Activated CD8-positive, alpha-beta T cell treated with anti-CD3 and anti-CD28 coated beads, Interleukin-2, amount 10 ng/mL, durations not matched to agents 7 days and 5 days (primary cell): ENCODE measurements around the gene GSAP. TPM values are rescaled to one million over a fixed set of nuclear protein-coding genes. Genes with fewer than 3 reads are reported as not detected.
A peak's percentile ranks its signal among the peaks of the same experiment; 100 is the strongest.
"Not testable (repeated sequence)": the region's sequence is repeated elsewhere in the genome, so short reads cannot be mapped to it uniquely, and the experiment has no call there.

Experiments
- ATAC-seq: fragments of 150-1000 bp; cut with Tn5 transposase; one replicate; pipeline ENCODE4 v1.10.0; 2021; ENCODE audit warnings: moderate library complexity
- CTCF ChIA-PET: fragments of 350-600 bp; sonication (Branson Sonifier 250); formaldehyde crosslinking; loops from one replicate; lab custom pipeline; 2021; ENCODE audit warnings: antibody characterized with exemption; lab: Charles Lee
- POLR2A ChIA-PET: fragments of 350-600 bp; sonication (Branson Sonifier 250); formaldehyde crosslinking; loops from one replicate; lab custom pipeline; 2021; ENCODE audit warnings: antibody characterized with exemption; lab: Charles Lee
- DNase-seq: peaks from one replicate; pipeline ENCODE4 v3.0.0-alpha.2; 2020
- H3K27ac Mint-ChIP-seq: one replicate; pipeline ENCODE4 v1.8.0; 2021; ENCODE audit warnings: mild to moderate bottlenecking, mixed read lengths
- H3K27me3 Mint-ChIP-seq: one replicate; pipeline ENCODE4 v1.8.0; 2021; ENCODE audit warnings: low read depth, mixed read lengths
- H3K36me3 Mint-ChIP-seq: one replicate; pipeline ENCODE4 v1.8.0; 2021; ENCODE audit warnings: low read depth, mixed read lengths
- H3K4me1 Mint-ChIP-seq: one replicate; pipeline ENCODE4 v1.8.0; 2021; ENCODE audit warnings: low read depth, mixed read lengths
- H3K4me3 Mint-ChIP-seq: one replicate; pipeline ENCODE4 v1.8.0; 2021; ENCODE audit warnings: mild to moderate bottlenecking, mixed read lengths
- H3K9me3 Mint-ChIP-seq: one replicate; pipeline ENCODE4 v1.8.0; 2022; ENCODE audit warnings: mixed read lengths; ENCODE audit not compliant: insufficient read depth
- total RNA-seq, 2 experiments: library from RNA; stranded (reverse); gene quantifications; one replicate each; pipeline ENCODE4 v1.2.3, GENCODE V29; 2021

Gene GSAP
- total RNA-seq, 2 experiments from 2014 or later: 2.2 to 3.9 TPM

DNA sequence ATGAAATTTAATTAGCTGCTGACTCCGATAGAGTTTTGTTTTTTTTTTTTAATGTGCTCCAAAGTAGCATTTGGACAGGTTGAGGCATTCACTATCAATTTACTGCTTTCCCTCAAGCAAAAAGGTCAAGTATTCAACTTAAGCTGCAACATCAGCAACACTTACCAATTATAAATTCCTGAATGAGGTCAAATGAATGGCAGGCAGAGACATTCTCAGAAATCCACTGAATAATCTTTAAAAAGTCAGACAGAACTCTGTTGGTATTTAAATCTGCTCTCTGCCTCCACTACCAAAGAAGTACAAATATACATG, 62.8 kb downstream of the GSAP start:
- Mint-ChIP-seq H3K9me3 (no peaks in the 10 kb centered on the region), H3K27ac (peak overlapping the region; percentile 59), H3K27me3 (peaks cover 5% of the 10 kb centered on the region), H3K4me3 (no peak overlapping the region), H3K4me1 (peaks cover 70% of the 10 kb centered on the region), H3K36me3 (peaks cover 2% of the 10 kb centered on the region)
- DNase-seq (no peak), ATAC-seq (no peak)
- ChIA-PET POLR2A (no interaction called here), CTCF (interaction anchor here (0.7 to 2.9 kb wide), 2 partner anchors 21 to 51 kb away, joined by 4 to 15 read pairs; no protein-coding TSS in a partner anchor)

GRCh38 chr7:77352665-77353406, 63.3 kb downstream of the GSAP start:
- H3K9me3 Mint-ChIP-seq: no peaks in the 10 kb centered on the region
- no peak overlapping the region for H3K4me3 Mint-ChIP-seq
- ChIA-PET POLR2A (no interaction called here), CTCF (interaction anchor here (0.7 to 2.9 kb wide), 2 partner anchors 21 to 52 kb away, joined by 4 to 15 read pairs; no protein-coding TSS in a partner anchor)
- peaks cover 72% of the 10 kb centered on the region for H3K4me1 Mint-ChIP-seq
- DNase-seq (no peak), ATAC-seq (no peak)
- peaks cover 2% of the 10 kb centered on the region for H3K36me3 Mint-ChIP-seq
- H3K27me3 Mint-ChIP-seq: peaks cover 5% of the 10 kb centered on the region
- H3K27ac Mint-ChIP-seq: peak overlapping the region; percentile 81

GRCh38 chr7:77351539-77352004, 64.6 kb downstream of the GSAP start:
- H3K4me3 Mint-ChIP-seq: peak overlapping the region; percentile 71
- no peaks in the 10 kb centered on the region for H3K9me3 Mint-ChIP-seq
- H3K27ac Mint-ChIP-seq: peak overlapping the region; percentile 96
- H3K4me1 Mint-ChIP-seq: peaks cover 72% of the 10 kb centered on the region
- H3K27me3 Mint-ChIP-seq: peaks cover 5% of the 10 kb centered on the region
- ChIA-PET CTCF (interaction anchor here (0.9 to 1.8 kb wide), 3 partner anchors 19 to 104 kb away, joined by 3 to 6 read pairs (median 5); no protein-coding TSS in a partner anchor), POLR2A (interaction anchor here (0.9 to 1.1 kb wide), 2 partner anchors 64 to 76 kb away, joined by 3 read pairs; no protein-coding TSS in a partner anchor)
- peaks cover 2% of the 10 kb centered on the region for H3K36me3 Mint-ChIP-seq
- ATAC-seq (peak; percentile 91), DNase-seq (peak; percentile 83)

DNA sequence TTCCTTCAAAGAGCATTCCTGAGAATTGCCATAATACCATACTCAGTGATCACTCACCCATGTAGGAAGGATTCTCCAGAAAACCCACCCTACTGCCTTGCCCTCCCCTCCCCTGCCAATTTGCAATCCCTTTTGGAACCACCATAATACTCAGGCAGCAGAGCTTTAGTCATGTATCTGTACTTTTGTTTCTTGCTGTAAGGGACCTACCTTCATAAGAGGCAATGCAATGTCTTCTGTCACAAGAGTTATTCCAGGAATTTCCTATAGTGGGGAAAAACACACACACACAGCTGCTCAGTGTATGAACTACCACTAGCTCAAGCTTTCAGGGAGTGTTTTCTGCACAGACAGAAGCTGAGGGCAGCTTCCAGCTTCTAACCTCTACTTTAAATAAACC, 67.0 kb downstream of the GSAP start:
- no peak overlapping the region for H3K27ac Mint-ChIP-seq
- peaks cover 53% of the 10 kb centered on the region for H3K4me1 Mint-ChIP-seq
- ChIA-PET POLR2A (no interaction called here), CTCF (interaction anchor here (0.8 to 2.2 kb wide), 5 partner anchors 9 to 303 kb away, joined by 3 to 14 read pairs (median 5); no protein-coding TSS in a partner anchor)
- H3K9me3 Mint-ChIP-seq: no peaks in the 10 kb centered on the region
- DNase-seq (no peak), ATAC-seq (no peak)
- H3K36me3 Mint-ChIP-seq: peaks cover 2% of the 10 kb centered on the region
- H3K4me3 Mint-ChIP-seq: no peak overlapping the region
- H3K27me3 Mint-ChIP-seq: no peaks in the 10 kb centered on the region

DNA sequence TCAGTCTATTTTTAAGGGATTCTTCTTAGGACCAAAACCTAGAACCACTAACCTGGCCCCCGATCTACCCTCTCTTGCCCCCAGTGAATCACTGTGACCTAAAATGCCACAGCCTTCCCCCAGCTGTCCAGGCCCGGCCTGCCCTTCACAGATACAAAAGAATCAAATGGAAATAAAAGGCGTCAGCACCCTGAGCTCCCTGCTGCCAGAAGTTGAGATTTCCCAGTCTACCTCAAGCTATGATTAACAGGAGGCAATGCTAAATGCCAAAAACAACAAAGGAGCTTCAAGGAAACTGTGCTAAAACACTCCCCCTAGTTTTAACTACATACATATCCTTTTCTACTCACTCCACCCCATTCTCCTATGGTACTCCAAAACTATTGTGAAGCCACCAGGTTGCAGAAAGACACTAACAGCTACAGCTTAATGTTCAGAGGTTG, 67.8 kb downstream of the GSAP start:
- Mint-ChIP-seq H3K9me3 (no peaks in the 10 kb centered on the region), H3K27ac (no peak overlapping the region), H3K27me3 (no peaks in the 10 kb centered on the region), H3K36me3 (peaks cover 2% of the 10 kb centered on the region), H3K4me3 (no peak overlapping the region), H3K4me1 (peaks cover 46% of the 10 kb centered on the region)
- DNase-seq: no peak
- ChIA-PET CTCF (interaction anchor here (1.1 to 2.2 kb wide), 4 partner anchors 8 to 303 kb away, joined by 3 to 14 read pairs (median 6); no protein-coding TSS in a partner anchor), POLR2A (no interaction called here)
- no peak for ATAC-seq

GRCh38 chr7:77346441-77346840, 69.7 kb downstream of the GSAP start:
- CTCF ChIA-PET: no interaction called here
- POLR2A ChIA-PET: no interaction called here
- H3K4me3 Mint-ChIP-seq: no peak overlapping the region

GRCh38 chr7:77345426-77345825, 70.7 kb downstream of the GSAP start:
- H3K27me3 Mint-ChIP-seq, H3K4me3 Mint-ChIP-seq, H3K9me3 Mint-ChIP-seq, CTCF ChIA-PET, POLR2A ChIA-PET, ATAC-seq, H3K27ac Mint-ChIP-seq, DNase-seq, H3K36me3 Mint-ChIP-seq: not testable (repeated sequence)
- H3K4me1 Mint-ChIP-seq: peaks cover 17% of the 10 kb centered on the region

More at GRCh38 chr7:77346441-77346840, 69.7 kb downstream of the GSAP start:
- H3K27me3 Mint-ChIP-seq: no peaks in the 10 kb centered on the region
- no peak for DNase-seq
- H3K9me3 Mint-ChIP-seq: no peaks in the 10 kb centered on the region
- H3K36me3 Mint-ChIP-seq: peaks cover 2% of the 10 kb centered on the region
- peaks cover 26% of the 10 kb centered on the region for H3K4me1 Mint-ChIP-seq
- H3K27ac Mint-ChIP-seq: no peak overlapping the region
- ATAC-seq: no peak

DNA sequence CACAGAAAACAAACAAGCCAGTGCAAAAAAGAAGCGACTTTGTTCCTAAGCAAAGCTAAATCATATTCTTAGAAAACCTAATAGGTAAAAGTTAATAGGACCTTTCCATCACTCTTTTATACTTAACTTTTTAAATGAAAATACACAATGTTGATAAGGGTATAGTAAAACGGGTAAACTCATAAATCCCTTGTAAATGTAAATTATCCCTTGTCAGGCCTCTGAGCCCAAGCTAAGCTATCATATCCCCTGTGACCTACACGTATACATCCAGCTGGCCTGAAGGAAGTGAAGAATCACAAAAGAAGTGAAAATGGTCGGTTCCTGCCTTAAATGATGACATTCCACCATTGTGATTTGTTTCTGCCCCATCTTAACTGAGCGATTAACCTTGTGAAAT, 76.4 kb downstream of the GSAP start:
- DNase-seq (no peak), ATAC-seq (no peak)
- Mint-ChIP-seq H3K9me3 (no peaks in the 10 kb centered on the region), H3K27me3 (peaks cover 2% of the 10 kb centered on the region), H3K27ac (no peak overlapping the region), H3K4me3 (no peak overlapping the region), H3K36me3 (no peaks in the 10 kb centered on the region), H3K4me1 (peaks cover 12% of the 10 kb centered on the region)
- ChIA-PET POLR2A (no interaction called here), CTCF (interaction anchor here (1.0 to 1.2 kb wide), 3 partner anchors 9 to 94 kb away, joined by 3 to 4 read pairs (median 3); no protein-coding TSS in a partner anchor)

DNA sequence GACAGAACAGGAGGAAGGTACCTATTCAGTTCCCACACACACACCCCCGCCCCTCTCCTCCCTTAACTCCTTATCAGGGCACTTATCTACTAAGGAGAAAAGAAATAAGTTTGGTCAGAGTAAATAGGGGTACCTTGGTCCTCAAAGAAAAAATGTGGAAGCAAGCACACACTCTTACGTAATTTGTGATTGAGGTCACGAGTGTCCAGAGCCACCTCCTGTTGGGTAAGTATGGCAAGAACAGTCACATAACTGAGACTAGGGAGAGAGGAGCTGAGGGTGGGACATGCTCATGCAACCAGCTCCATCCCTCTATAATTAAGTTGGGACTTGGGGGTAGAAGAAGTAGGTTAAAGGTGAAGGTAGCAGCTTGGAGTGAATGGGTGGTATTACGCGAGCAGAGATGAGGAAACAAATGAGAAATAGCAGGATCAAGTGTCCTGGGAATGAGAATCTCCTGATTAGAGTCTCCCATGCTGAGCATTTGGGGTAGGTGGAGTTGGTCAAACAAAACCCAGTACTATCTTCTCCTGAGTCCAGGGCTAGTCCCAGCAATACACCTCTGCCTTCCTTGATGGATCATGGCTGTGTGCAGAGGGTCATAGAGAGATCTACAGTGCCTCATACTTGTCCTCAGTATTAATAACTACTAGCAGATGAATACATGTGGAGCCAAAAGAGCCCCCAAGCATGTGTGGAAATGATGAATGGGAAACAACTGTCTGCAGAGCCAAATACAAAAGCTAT, 77.1 kb downstream of the GSAP start:
- DNase-seq (no peak), ATAC-seq (no peak)
- CTCF ChIA-PET: interaction anchor here (1.1 to 1.2 kb wide), 2 partner anchors 12 to 93 kb away, joined by 3 to 4 read pairs; no protein-coding TSS in a partner anchor

DNA sequence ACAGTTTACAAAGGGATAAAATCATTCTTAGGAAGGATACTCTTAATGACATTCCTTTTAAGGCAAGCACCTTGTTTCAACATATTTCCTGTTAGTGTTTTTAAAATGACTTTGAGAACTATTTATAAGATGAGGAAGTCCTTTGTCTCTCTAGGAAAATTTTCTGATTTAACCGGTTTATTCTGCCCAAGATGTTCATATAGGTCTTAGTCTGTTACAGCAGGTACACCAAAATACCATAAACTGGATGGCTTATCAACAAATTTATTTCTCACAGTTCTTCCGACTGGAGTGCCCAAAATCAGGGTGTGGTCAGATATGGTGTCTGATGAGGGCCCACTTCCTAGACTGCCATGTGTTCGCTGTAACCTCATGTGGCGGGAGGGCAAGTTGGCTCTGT, 77.9 kb downstream of the GSAP start:
- no peaks in the 10 kb centered on the region for H3K9me3 Mint-ChIP-seq
- DNase-seq (no peak), ATAC-seq (no peak)
- ChIA-PET CTCF (no interaction called here), POLR2A (no interaction called here)
- H3K36me3 Mint-ChIP-seq: no peaks in the 10 kb centered on the region
- H3K27me3 Mint-ChIP-seq: peaks cover 2% of the 10 kb centered on the region
- H3K4me3 Mint-ChIP-seq: no peak overlapping the region
- H3K27ac Mint-ChIP-seq: no peak overlapping the region
- H3K4me1 Mint-ChIP-seq: peaks cover 14% of the 10 kb centered on the region

More for the DNA sequence above, 77.1 kb downstream of the GSAP start:
- no peak overlapping the region for H3K27ac Mint-ChIP-seq
- no peaks in the 10 kb centered on the region for H3K36me3 Mint-ChIP-seq
- no peak overlapping the region for H3K4me3 Mint-ChIP-seq
- H3K4me1 Mint-ChIP-seq: peaks cover 13% of the 10 kb centered on the region
- peaks cover 2% of the 10 kb centered on the region for H3K27me3 Mint-ChIP-seq
- POLR2A ChIA-PET: interaction anchor here (1.0 kb wide), 1 partner anchor 16 kb away, joined by 3 read pairs; no protein-coding TSS in a partner anchor
- no peaks in the 10 kb centered on the region for H3K9me3 Mint-ChIP-seq

- POLR2A ChIA-PET: no interaction called here
- DNase-seq (no peak), ATAC-seq (no peak)
- no peak overlapping the region for H3K27ac Mint-ChIP-seq
- peaks cover 14% of the 10 kb centered on the region for H3K4me1 Mint-ChIP-seq
- H3K36me3 Mint-ChIP-seq: no peaks in the 10 kb centered on the region
- CTCF ChIA-PET: no interaction called here
- no peak overlapping the region for H3K4me3 Mint-ChIP-seq
- H3K9me3 Mint-ChIP-seq: no peaks in the 10 kb centered on the region
- H3K27me3 Mint-ChIP-seq: peaks cover 2% of the 10 kb centered on the region
Measured at GRCh38 chr7:77337456-77337990, 78.6 kb downstream of the GSAP start.
